Fibroblast of gingiva (primary cell): ENCODE data around the gene UXT.
"Not testable (repeated sequence)": the region's sequence is repeated elsewhere in the genome, so short reads cannot be mapped to it uniquely, and the experiment has no call there.

Experiments
- DNase-seq: peaks from one replicate; pipeline ENCODE4 v3.0.0-alpha.2; 2011; ENCODE audit warnings: low read depth

The UXT gene

DNA sequence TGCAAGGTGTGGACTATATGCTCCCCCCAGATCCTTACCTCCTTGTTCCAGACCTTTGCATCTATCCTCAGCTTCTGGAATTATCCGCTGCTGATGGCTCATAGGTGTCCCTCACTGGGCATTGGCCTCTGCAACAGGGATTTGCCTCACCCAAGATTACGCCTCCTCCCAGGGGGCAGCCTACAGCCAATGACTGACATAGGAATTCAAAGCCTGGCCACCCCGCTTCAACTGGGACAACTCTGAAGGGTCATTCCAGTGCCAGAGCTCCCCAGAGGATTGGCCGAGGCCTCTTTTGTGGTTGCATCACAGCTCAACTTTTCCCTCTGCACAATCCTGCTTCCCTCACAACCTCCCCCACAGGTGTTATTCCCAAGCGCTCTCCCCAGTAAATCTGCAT, 44.4 kb downstream of the UXT start:
- no peak for DNase-seq

DNA sequence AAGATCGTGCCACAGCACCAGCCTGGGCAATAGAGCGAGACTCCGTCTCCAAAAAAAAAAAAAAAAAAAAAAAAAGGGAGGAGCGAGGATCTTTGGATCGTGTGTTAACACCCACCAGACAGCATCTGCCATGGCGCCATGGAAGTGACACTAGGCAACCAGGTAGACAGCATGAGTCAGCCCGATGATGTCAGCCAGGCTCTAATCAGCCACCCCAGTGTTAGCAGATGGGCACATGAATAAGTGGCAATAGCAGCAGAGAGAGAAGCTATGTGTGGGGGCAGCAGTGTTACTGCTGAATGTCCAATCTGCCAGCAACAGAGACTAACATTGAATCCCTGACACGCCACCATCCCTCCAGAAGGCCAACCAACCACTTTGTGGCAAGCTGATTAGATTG, 45.9 kb downstream of the UXT start:
- no peak for DNase-seq

DNA sequence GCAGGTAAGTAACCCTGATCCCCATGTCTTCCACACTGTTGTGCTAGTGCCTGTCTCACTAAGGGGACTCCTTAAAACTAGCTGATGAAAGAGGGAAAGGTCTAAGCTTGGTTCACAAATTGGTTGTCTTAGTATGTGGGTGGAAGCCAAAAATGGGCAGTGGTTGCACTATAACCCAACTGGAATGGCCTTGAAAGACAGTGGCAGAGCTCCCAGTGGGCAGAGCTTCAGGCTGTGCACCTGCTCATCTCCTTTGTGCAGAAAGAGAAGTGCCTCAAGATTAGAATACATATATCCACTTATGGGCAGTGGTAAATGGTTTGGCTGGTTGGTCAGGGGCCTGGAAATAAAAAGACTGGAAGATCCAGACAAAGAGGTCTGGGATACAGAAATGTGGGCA, 46.6 kb downstream of the UXT start:
- DNase-seq: no peak

DNA sequence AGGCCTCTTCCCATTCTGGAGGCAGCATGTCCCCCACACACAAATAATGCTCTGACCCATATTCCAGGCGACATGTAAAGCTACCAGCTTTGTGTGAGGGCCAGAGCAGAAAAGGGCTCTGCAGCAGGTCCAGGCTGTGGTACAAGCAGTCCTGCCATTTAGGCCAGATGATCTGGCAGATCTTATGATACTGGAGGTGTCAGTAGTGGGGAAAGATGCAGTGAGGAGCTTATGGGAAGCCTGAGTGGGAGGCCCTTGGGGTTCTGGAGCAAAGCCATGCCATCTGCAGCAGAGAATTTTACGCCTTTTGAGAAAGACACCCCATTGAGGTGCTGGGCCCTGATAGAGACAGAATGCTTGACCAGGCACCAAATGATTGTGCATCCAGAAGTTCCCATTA, 47.1 kb downstream of the UXT start:
- DNase-seq: no peak

DNA sequence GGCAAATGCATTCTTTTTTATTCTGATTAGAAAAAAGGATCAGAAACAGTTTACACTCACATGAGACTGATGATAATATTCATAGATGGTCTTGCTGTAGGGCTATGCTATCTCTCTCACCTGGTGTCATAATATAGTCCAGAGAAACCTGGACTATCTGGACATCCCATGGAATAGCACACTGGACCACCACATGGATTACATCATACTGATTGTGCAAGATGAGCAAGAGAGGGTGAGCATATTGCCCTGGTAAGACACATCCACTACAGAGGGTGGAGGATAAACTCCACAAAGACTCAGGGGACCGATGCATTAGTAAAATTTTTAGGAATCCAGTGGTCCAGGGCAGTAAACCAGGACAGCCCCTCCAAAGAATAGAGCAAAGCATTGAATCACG, 47.5 kb downstream of the UXT start:
- DNase-seq: no peak

DNA sequence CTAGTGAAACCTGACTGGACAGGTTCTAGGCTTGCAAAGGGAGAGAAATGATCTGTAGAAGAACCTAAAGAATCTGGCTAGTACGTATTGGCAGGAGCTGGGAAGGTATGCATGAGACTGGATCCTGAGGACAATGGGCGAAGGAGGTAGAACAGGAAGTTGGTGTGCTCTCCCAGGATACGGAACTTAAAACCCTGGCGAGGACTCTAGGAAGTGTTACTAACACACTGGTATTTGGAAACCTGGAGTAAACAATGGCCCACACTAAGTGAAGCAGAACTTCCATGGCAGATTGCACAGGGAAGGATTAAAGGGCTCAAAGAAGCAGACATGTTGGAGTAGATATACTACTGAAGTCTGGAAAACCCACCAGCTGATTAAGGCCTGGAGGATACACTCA, 48.5 kb downstream of the UXT start:
- DNase-seq: no peak

DNA sequence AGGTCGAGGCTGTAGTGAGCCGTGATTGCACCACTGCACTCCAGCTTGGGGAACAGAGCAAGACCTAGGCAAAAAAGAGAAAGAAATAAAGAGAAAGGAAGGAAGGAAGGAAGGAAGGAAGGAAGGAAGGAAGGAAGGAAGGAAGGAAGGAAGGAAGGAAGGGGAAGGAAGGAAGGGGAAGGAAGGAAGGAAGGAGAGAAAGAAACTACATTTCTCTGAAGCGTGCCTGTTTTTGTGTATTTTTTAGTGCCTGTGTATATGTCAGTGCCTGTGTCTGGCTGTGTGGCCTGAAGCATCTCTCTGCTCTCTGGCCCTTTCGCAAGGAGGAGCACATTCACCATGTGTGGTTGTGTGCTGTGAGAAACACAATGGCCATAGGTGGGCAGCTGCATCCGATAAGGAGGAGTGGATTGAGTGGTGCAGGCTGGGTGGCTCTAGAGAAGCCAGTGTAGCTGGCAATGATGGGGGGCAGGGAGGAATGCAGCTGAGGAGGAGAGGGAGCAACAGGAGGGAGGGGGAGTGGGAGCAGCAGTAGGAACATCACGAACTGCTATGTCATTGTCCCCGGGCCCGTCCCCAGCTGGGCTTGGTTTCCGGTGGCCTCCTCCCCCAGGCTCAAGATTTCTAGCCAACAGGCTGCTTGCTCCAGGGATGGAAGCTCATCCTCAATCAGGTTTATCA, 50.7 kb downstream of the UXT start:
- no peak for DNase-seq

DNA sequence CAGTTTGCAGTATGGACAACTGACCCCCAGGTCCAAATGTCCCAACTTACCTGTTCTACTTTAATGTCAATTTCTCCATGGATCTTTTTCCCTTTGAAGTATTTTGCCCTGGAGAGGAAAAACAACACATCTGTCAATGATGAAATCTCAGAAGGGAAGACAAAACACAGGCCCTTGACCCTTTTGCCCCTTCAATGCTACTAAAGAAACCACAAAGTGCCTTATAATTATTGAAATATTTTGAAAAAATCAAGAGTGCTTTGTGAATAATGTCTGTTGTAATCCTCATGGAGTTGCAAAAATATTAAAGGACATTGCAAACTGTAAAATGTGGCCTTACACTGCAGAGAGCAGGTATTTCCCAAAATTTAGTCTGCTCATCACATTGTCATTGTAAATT, 51.9 kb downstream of the UXT start:
- DNase-seq: peak; percentile 11

DNA sequence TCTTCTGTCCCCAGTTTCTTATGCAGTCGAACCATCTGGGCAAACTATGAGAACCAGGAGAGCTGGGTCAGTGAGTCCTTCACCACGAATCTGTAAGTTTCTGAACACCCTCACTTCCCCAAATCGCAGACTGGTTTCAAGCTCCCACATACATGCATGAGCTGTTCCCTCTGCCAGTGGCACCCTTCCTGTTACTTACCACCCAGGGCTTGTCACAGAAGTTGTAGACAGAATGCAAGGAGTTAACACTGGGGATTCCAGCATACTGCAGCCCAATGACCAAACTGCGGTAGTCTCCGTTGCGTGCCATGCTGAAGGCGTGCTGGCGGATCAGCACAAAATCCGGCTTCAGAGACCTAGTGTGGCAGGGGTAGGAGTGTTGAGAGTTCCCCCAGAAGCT, 54.0 kb downstream of the UXT start:
- no peak for DNase-seq

DNA sequence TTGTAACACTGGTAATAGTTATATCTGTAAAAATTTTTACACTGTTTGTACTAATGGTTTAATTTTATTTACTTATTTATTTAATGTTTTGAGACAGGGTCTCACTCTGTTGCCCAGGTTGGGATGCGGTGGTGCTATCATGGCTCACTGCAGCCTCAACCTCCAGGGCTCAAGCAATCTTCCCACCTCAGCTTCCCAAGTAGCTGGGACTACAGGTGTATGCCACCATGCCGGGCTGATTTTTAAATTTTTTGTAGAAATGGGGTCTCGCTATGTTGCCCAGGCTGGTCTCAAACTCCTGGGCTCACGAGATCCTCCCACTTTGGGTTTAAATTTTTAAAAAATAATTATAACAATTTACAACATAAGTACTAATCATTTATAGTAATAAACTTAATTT, 55.9 kb downstream of the UXT start:
- DNase-seq: not testable (repeated sequence)
